HG03060 (cell line): ENCODE results near the gene OR11G2.
"Not testable (repeated sequence)": the region's sequence is repeated elsewhere in the genome, so short reads cannot be mapped to it uniquely, and the experiment has no call there.

Experiments used
- ATAC-seq: cut with Tn5 transposase; IDR thresholded peaks from one replicate; pipeline ENCODE4 v1.9.1; 2021; ENCODE audit warnings: low read depth, moderate number of reproducible peaks; ENCODE audit not compliant: unreplicated experiment

Gene OR11G2

GRCh38 chr14:20219033-20219432 is 28.3 kb downstream of the OR11G2 start:
- no peak for ATAC-seq

GRCh38 chr14:20223410-20223809 is 32.7 kb downstream of the OR11G2 start, which contains the start of gene OR11H6:
Gene OR11H6 (plus strand): TSS chr14:20223710. CDS start chr14:20223710, 0 bp downstream.
- no peak for ATAC-seq

GRCh38 chr14:20228681-20229080 is 38.0 kb downstream of the OR11G2 start, which contains the start of gene OR11H7:
Gene OR11H7 (plus strand): TSS chr14:20228981.
- no peak for ATAC-seq

GRCh38 chr14:20235415-20235814 is 44.7 kb downstream of the OR11G2 start:
- ATAC-seq, result not testable (repeated sequence)

GRCh38 chr14:20247646-20248246 is 57.0 kb downstream of the OR11G2 start:
- no peak for ATAC-seq
